Hypothalamus (tissue), 51 donors: ENCODE results near the gene DOK4.
A peak's percentile ranks its signal among the peaks of the same experiment; 100 is the strongest.

Source experiments
- DNase-seq, 51 donors: peaks; one replicate each; lab custom pipeline; 2025; lab: John Stamatoyannopoulos, UW

The DOK4 gene

GRCh38 chr16:57519796-57520360, 33.6 kb upstream of the DOK4 start:
- DNase-seq: peak in 43 of 51 donors; percentile 13 to 84 (median 56)

- no peak for DNase-seq
These were observed 32.6 kb upstream of the DOK4 start for GRCh38 chr16:57518922-57519321.

- no peak for DNase-seq
These were observed 32.2 kb upstream of the DOK4 start for GRCh38 chr16:57518520-57518919.

- DNase-seq: no peak
These were observed 31.4 kb upstream of the DOK4 start for GRCh38 chr16:57517397-57518367.

- no peak for DNase-seq
These were observed 30.5 kb upstream of the DOK4 start for GRCh38 chr16:57516773-57517172.

GRCh38 chr16:57516176-57516725, 30.0 kb upstream of the DOK4 start:
- no peak for DNase-seq

GRCh38 chr16:57514791-57515600, 28.7 kb upstream of the DOK4 start:
- DNase-seq: no peak

- no peak for DNase-seq
These were observed 28.1 kb upstream of the DOK4 start for GRCh38 chr16:57514371-57514770.

- no peak for DNase-seq
These were observed 27.2 kb upstream of the DOK4 start for GRCh38 chr16:57513371-57514102.

GRCh38 chr16:57512296-57513001, 26.2 kb upstream of the DOK4 start:
- no peak for DNase-seq

GRCh38 chr16:57510016-57510871, 24.0 kb upstream of the DOK4 start:
- DNase-seq: no peak

- no peak for DNase-seq
These were observed 23.1 kb upstream of the DOK4 start for GRCh38 chr16:57509231-57509923.

- DNase-seq: no peak
These were observed 21.7 kb upstream of the DOK4 start for GRCh38 chr16:57508035-57508425.

- no peak for DNase-seq
These were observed 21.1 kb upstream of the DOK4 start for GRCh38 chr16:57507136-57508034.

- DNase-seq: no peak
These were observed 18.9 kb upstream of the DOK4 start for GRCh38 chr16:57505169-57505568.

- DNase-seq: no peak
These were observed 18.2 kb upstream of the DOK4 start for GRCh38 chr16:57504491-57504890.

- DNase-seq: no peak
These were observed 17.7 kb upstream of the DOK4 start for GRCh38 chr16:57504001-57504400.
